ENCODE data around the gene DNLZ. TPM values are rescaled to one million over a fixed set of nuclear protein-coding genes. Genes with fewer than 3 reads are reported as not detected.
A peak's percentile ranks its signal among the peaks of the same experiment; 100 is the strongest.
"Not testable (repeated sequence)": the region's sequence is repeated elsewhere in the genome, so short reads cannot be mapped to it uniquely, and the experiment has no call there.

DNLZ gene
- total and polyA plus RNA-seq, 7 donors, result 8.4 to 41.9 (median 19.7) TPM

DNA sequence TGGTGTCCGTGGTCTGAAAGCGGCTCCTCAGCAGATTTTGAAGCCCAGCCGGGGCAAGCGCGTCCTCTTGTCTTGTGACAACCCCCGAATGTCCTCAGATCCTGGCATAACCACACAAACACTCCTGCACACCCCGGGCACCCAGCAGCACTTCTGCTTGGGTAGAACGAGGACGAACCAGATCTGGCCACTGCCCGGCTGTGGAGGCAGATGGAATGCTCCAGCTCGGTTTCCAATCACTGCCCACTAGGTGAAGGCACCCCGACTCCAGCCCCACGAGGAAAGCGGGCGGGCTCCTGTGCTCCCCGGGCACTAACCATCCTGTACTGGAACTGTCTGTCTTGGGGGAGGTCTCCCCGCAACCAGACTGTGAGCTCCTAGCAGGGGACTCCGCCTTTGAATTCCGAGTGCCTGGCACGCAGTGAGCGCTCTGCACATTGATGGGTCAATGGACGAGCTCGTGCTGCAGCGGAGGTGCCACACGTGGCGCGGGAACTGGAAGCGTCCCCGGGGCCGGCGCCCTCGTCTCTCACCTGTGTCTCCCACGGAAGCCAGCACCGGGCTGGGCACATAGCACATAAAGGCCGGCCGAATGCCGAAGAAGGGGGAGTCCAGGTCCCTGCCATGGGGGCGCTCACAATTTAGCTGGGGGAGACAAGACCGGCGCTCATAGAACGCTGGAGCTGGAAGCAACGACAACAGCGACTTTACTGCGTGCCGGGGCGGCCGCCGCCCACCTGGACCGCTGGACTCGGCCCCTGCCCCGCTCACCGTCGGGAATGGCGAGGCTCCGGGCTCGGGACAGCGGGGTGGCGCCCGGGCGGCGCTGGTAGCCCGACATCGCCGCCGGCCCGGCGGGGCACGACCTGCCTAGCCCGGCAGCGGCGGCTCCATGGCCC, 46.3 kb upstream of the DNLZ start:
- no peaks in the 10 kb centered on the region for H3K27me3 ChIP-seq
- intact Hi-C loops (cut with DNase I), result loop anchor here (5.0 kb wide), 1 partner anchor 72 kb away; the partner anchor contains the start of gene SEC16A
- H3K4me3 ChIP-seq, result peak overlapping the region; percentile 61 to 98 (median 88)
- DNase-seq, result no peak
- H3K36me3 ChIP-seq, result peaks cover 13 to 56% (median 44%) of the 10 kb centered on the region in 4 donors
- peaks cover 0 to 28% (median 23%) of the 10 kb centered on the region in 4 donors for H3K4me1 ChIP-seq
- TF ChIP-seq EP300 (IDR thresholded peaks at IDR 0.05), result no peak
- no peak for TF ChIP-seq POLR2AphosphoS5 (IDR thresholded peaks at IDR 0.05)
- TF ChIP-seq POLR2A (IDR thresholded peaks at IDR 0.05), result no peak
- TF ChIP-seq, protein P1, sequence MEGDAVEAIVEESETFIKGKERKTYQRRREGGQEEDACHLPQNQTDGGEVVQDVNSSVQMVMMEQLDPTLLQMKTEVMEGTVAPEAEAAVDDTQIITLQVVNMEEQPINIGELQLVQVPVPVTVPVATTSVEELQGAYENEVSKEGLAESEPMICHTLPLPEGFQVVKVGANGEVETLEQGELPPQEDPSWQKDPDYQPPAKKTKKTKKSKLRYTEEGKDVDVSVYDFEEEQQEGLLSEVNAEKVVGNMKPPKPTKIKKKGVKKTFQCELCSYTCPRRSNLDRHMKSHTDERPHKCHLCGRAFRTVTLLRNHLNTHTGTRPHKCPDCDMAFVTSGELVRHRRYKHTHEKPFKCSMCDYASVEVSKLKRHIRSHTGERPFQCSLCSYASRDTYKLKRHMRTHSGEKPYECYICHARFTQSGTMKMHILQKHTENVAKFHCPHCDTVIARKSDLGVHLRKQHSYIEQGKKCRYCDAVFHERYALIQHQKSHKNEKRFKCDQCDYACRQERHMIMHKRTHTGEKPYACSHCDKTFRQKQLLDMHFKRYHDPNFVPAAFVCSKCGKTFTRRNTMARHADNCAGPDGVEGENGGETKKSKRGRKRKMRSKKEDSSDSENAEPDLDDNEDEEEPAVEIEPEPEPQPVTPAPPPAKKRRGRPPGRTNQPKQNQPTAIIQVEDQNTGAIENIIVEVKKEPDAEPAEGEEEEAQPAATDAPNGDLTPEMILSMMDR (IDR thresholded peaks at IDR 0.05), result no peak
- WGBS, 2 donors, result 10 to 12% methylated on average over 71 of the region's 71 CpGs
- H3K27ac ChIP-seq, result peak overlapping the region; percentile 72 to 89 (median 82)
- H3K9me3 ChIP-seq, result no peaks in the 10 kb centered on the region

DNA sequence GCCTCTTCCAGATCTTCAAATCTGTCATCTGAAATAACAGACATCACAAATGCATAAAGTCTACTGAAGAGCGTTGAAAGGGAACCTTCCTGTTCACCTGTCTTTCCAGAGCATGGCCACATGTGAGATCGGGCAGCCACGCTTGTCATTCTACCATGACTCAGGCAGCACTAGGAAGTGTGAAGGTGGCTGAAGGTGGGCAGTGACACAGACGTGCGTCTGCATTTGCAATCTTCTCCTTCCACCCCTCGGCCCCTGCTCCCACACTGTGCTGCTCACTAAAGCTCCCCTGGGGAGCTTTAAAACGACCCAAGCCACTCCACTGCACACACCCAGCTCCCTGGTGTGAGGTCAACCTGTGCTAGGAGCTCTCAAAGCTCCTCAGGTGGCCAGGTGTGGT, 44.4 kb upstream of the DNLZ start:
- 87 to 89% methylated on average over 7 of the region's 7 CpGs for WGBS, 2 donors
- intact Hi-C loops (cut with DNase I), result no loop called here
- no peaks in the 10 kb centered on the region for H3K27me3 ChIP-seq
- H3K27ac ChIP-seq, result no peak overlapping the region
- no peaks in the 10 kb centered on the region for H3K9me3 ChIP-seq
- peaks cover 6 to 51% (median 28%) of the 10 kb centered on the region in 4 donors for H3K36me3 ChIP-seq
- no peak for DNase-seq
- H3K4me3 ChIP-seq, result no peak overlapping the region
- peaks cover 0 to 28% (median 23%) of the 10 kb centered on the region in 4 donors for H3K4me1 ChIP-seq
- TF ChIP-seq POLR2A (IDR thresholded peaks at IDR 0.05) (no peak), EP300 (IDR thresholded peaks at IDR 0.05) (no peak), POLR2AphosphoS5 (IDR thresholded peaks at IDR 0.05) (no peak)
- TF ChIP-seq, protein P1 (IDR thresholded peaks at IDR 0.05), result no peak

DNA sequence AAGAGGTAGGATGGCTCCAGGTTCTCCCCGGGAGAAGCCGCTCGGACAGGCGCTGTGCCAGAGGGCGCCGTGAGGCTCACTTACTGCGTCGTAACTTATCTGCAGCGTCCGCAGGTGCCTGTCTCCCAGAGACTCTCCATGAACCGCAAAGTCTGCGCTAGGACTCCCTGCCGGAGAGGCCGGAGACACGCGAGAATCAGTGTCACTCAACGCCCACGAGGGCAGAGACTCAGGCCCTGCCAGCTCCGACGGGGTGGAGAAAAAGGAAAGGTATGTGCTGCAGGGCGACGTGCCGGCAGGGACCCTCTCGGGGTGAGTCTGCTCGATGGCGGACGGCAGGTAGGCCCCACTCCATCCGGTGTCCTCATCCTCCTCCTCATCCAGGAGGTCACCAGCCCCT, 43.5 kb upstream of the DNLZ start:
- H3K4me3 ChIP-seq; H3K27ac ChIP-seq; DNase-seq; H3K9me3 ChIP-seq; intact Hi-C loops (cut with DNase I); H3K27me3 ChIP-seq: not testable (repeated sequence)
- H3K4me1 ChIP-seq, result peaks cover 0 to 28% (median 23%) of the 10 kb centered on the region in 4 donors
- peaks cover 4 to 52% (median 27%) of the 10 kb centered on the region in 4 donors for H3K36me3 ChIP-seq
- WGBS, 2 donors, result 94 to 96% methylated on average over 28 of the region's 28 CpGs

DNA sequence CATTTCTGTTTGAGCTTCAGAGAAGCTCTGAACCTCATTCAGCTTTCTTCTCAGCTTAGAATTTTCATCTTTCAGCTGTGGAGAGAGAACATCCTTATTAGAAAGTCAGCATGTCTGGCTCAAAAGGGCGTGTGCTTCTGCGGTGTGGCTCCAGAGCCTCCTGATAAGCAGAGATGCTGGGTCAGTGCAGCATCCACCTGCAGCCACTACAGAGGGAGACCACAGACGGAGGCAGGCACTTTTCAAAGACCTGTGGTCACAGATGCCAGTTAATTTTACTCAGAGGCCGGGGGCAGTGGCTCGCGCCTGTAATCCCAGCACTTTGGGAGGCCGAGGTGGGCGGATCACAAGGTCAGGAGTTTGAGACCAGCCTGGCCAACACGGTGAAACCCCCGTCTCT, 42.4 kb upstream of the DNLZ start:
- WGBS, 2 donors, result 92 to 93% methylated on average over 10 of the region's 10 CpGs
- peaks cover 4 to 54% (median 28%) of the 10 kb centered on the region in 4 donors for H3K36me3 ChIP-seq
- H3K9me3 ChIP-seq; DNase-seq; H3K27me3 ChIP-seq; intact Hi-C loops (cut with DNase I); H3K4me3 ChIP-seq; H3K27ac ChIP-seq: not testable (repeated sequence)
- H3K4me1 ChIP-seq, result peaks cover 0 to 21% (median 12%) of the 10 kb centered on the region in 4 donors

DNA sequence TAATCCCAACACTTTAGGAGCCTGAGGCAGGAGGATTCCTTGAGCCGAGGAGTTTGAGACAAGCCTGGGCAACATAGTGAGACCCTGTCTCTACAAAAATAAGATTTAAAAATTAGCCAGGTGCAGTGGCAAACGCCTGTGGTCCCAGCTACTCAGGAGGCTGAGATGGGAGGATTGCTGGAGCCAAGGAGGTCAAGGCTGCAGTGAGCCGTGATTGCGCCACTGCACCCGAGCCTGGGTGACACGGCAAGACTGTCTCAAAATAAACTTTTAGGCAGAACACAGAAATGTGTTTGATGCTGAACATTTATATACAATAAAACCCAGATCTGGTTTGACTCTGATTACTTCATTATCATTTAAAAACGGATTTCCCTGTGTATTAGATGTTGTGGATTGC, 41.9 kb upstream of the DNLZ start:
- H3K4me3 ChIP-seq, result no peak overlapping the region
- no peaks in the 10 kb centered on the region for H3K27me3 ChIP-seq
- no peaks in the 10 kb centered on the region for H3K9me3 ChIP-seq
- H3K27ac ChIP-seq, result no peak overlapping the region
- H3K4me1 ChIP-seq, result peaks cover 0 to 23% (median 16%) of the 10 kb centered on the region in 4 donors
- WGBS, 2 donors, result 88 to 92% methylated on average over 7 of the region's 7 CpGs
- DNase-seq, result no peak
- intact Hi-C loops (cut with DNase I), result no loop called here
- TF ChIP-seq EP300 (IDR thresholded peaks at IDR 0.05) (no peak), POLR2A (IDR thresholded peaks at IDR 0.05) (no peak), POLR2AphosphoS5 (IDR thresholded peaks at IDR 0.05) (no peak)
- TF ChIP-seq, protein P1 (IDR thresholded peaks at IDR 0.05), result no peak
- peaks cover 4 to 54% (median 28%) of the 10 kb centered on the region in 4 donors for H3K36me3 ChIP-seq

All from sigmoid colon (tissue), 7 donors.